HG03066 (cell line): ENCODE data around the gene BCAN.

ENCODE experiments used
- ATAC-seq: cut with Tn5 transposase; IDR thresholded peaks from one replicate; pipeline ENCODE4 v1.9.1; 2021; ENCODE audit warnings: low read depth; ENCODE audit not compliant: unreplicated experiment

Gene BCAN

GRCh38 chr1:156658945-156659574, 17.1 kb downstream of the BCAN start:
- no peak for ATAC-seq

GRCh38 chr1:156659661-156659987, 17.7 kb downstream of the BCAN start:
- no peak for ATAC-seq

- peak; percentile 48 for ATAC-seq
Measured at GRCh38 chr1:156659988-156660751, 18.3 kb downstream of the BCAN start.

- ATAC-seq, result no peak
Measured at GRCh38 chr1:156660752-156661112, 18.8 kb downstream of the BCAN start.

- ATAC-seq, result no peak
Measured at GRCh38 chr1:156662005-156662799, 20.3 kb downstream of the BCAN start.

- no peak for ATAC-seq
Measured at GRCh38 chr1:156662800-156663055, 20.8 kb downstream of the BCAN start.

- no peak for ATAC-seq
Measured at GRCh38 chr1:156663178-156663577, 21.3 kb downstream of the BCAN start.

GRCh38 chr1:156664046-156664766, 22.3 kb downstream of the BCAN start:
- ATAC-seq, result no peak

- no peak for ATAC-seq
Measured at GRCh38 chr1:156664767-156665411, 23.0 kb downstream of the BCAN start.

- ATAC-seq, result no peak
Measured at GRCh38 chr1:156665539-156665938, 23.6 kb downstream of the BCAN start.

GRCh38 chr1:156666862-156667609, 25.1 kb downstream of the BCAN start:
- ATAC-seq, result no peak

- ATAC-seq, result no peak
Measured at GRCh38 chr1:156667610-156667967, 25.7 kb downstream of the BCAN start.

GRCh38 chr1:156667968-156668709, 26.2 kb downstream of the BCAN start:
- ATAC-seq, result no peak

- no peak for ATAC-seq
Measured at GRCh38 chr1:156668801-156669637, 27.1 kb downstream of the BCAN start.

- ATAC-seq, result no peak
Measured at GRCh38 chr1:156669794-156670193, 27.9 kb downstream of the BCAN start.

GRCh38 chr1:156670359-156670758, 28.4 kb downstream of the BCAN start:
- no peak for ATAC-seq

GRCh38 chr1:156670791-156671190, 28.9 kb downstream of the BCAN start:
- ATAC-seq, result no peak

- ATAC-seq, result no peak
Measured at GRCh38 chr1:156671804-156672203, 29.9 kb downstream of the BCAN start.
